ENCODE measurements around the gene ADARB1.

Gene ADARB1

DNA sequence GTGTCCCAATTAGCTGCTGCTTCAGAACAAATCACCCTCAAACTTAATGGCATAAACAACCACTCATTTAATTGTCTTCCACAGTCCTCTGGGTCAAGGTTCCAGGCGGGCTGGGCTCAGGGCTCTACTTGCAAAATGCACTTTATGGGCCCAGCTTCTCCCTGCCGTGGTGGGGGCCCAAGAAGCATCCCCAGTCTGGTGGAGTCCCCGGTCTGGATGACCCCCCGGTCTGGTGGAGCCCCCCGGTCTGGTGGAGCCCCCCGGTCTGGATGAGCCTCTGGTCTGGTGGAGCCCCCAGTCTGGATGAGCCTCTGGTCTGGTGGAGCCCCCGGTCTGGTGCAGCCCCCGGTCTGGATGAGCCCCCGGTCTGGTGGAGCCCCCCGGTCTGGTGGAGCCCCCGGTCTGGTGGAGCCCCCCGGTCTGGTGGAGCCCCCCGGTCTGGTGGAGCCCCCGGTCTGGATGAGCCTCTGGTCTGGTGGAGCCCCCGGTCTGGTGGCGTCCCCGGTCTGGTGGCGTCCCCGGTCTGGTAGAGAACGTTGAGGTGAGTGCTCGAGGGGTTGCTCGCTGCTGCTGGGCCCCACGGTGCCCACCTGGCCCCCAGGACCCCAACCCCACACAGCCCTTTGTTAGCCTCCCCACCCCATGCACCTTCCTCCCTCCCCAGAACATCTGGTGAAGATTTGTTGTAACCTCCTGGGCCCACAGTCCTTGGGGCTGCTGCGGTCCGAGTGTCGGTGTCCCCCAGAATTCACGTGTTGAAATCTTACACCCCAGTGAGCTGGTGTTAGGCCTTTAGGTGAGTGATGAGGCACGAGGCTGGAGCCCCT lies 179.5 kb downstream of the ADARB1 start:
- Histone ChIP-seq H3K9me3 (replicated peaks in 1 of 11) (peaks cover 15 to 25% (median 18%) of the 10 kb centered on the region in 11 experiments; a peak in 21 of 22 replicates), H3K36me3 (no peaks in the 10 kb centered on the region), H3K9ac (peak overlapping the region in 1 of 11 experiments; percentile 45; a peak in 3 of 22 replicates), H3K27ac (no peak overlapping the region), H4K20me1 (peaks cover 0 to 5% (median 0%) of the 10 kb centered on the region in 11 experiments; a peak in 2 of 22 replicates), H3K4me1 (peaks cover 8 to 43% (median 35%) of the 10 kb centered on the region in 10 experiments; a peak in 19 of 20 replicates), H3K4me2 (peak overlapping the region; percentile 5 to 60 (median 51); a peak in 21 of 22 replicates), H3K27me3 (peaks cover 0 to 6% (median 0%) of the 10 kb centered on the region in 11 experiments; a peak in 1 of 22 replicates), H3K4me3 (no peak overlapping the region)
- no peak for TF ChIP-seq Cebpa-rat (IDR thresholded peaks at IDR 0.05)

DNA sequence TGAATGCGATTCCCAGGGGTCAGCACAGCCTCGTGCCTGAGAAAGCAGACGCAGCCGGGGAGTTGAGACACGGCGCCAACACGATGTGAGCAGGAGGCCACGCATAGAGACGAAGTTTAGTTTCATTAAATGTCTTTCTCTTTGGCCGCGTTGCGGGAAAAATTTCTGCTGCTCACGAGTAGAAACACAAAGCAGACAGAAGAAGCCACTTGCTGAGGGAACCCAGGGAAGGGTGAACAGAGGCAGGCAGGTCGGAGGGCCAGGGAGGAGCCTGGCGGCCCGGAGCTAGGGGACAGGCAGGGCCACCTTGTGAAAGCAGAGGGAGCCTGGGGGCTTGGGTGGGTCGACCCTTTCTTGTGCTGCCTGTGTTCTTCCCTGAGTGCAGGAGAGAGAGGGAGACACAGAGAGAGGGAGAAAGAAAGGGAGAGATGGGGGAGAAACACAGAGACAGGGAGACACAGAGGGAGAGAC lies 180.1 kb downstream of the ADARB1 start:
- no peaks in the 10 kb centered on the region for H3K36me3 ChIP-seq
- TF ChIP-seq Cebpa-rat (IDR thresholded peaks at IDR 0.05), result no peak
- no peak overlapping the region; a peak in 1 of 22 replicates for H3K4me2 ChIP-seq
- peaks cover 0 to 6% (median 0%) of the 10 kb centered on the region in 11 experiments; a peak in 1 of 22 replicates for H3K27me3 ChIP-seq
- H3K4me3 ChIP-seq, result no peak overlapping the region
- no peak overlapping the region for H3K9ac ChIP-seq
- peaks cover 8 to 43% (median 35%) of the 10 kb centered on the region in 10 experiments; a peak in 19 of 20 replicates for H3K4me1 ChIP-seq
- peaks cover 15 to 25% (median 18%) of the 10 kb centered on the region in 11 experiments; a peak in 21 of 22 replicates for H3K9me3 ChIP-seq (replicated peaks in 1 of 11)
- H3K27ac ChIP-seq, result no peak overlapping the region
- peaks cover 0 to 5% (median 0%) of the 10 kb centered on the region in 11 experiments; a peak in 2 of 22 replicates for H4K20me1 ChIP-seq

DNA sequence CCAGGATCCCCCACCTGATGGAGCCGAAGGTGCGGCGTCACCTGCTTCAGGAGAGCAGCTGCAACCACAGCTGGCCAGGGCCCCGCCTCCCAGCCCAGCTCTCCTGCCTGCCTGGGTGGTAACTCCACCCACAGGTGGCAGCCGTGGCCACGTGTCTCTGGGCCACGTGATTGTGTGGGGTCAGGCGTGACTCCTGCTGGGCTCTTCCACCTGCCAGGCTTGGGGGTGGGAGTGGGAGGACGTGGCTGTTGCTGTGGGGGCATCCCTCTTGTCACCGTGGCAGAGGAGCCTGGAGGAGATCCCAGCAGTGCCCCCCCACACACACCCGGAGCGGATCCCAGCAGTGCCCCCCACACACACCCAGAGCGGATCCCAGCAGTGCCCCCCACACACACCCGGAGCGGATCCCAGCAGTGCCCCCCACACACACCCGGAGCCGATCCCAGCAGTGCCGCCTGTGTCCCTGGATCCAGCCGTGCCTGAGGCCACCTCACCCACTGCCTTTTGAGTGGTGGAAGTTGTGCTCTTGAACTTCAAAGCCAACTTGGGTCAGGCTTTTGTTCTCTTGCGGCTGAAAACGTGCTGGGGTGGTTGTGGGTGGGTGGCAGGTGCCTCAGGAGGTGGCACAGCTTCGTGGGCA lies 181.1 kb downstream of the ADARB1 start:
- no peak overlapping the region for H3K4me3 ChIP-seq
- H3K36me3 ChIP-seq, result no peaks in the 10 kb centered on the region
- H3K27ac ChIP-seq, result no peak overlapping the region
- H4K20me1 ChIP-seq, result peaks cover 0 to 9% (median 0%) of the 10 kb centered on the region in 11 experiments; a peak in 2 of 22 replicates
- no peak for TF ChIP-seq Cebpa-rat (IDR thresholded peaks at IDR 0.05)
- H3K9me3 ChIP-seq (replicated peaks in 1 of 11), result peaks cover 9 to 15% (median 13%) of the 10 kb centered on the region in 11 experiments; a peak in 21 of 22 replicates
- peaks cover 0 to 6% (median 0%) of the 10 kb centered on the region in 11 experiments; a peak in 1 of 22 replicates for H3K27me3 ChIP-seq
- H3K4me2 ChIP-seq, result peak overlapping the region in 6 of 11 experiments; percentile 34 to 82 (median 71); a peak in 11 of 22 replicates
- H3K4me1 ChIP-seq, result peaks cover 8 to 49% (median 37%) of the 10 kb centered on the region in 10 experiments; a peak in 19 of 20 replicates
- H3K9ac ChIP-seq, result no peak overlapping the region

DNA sequence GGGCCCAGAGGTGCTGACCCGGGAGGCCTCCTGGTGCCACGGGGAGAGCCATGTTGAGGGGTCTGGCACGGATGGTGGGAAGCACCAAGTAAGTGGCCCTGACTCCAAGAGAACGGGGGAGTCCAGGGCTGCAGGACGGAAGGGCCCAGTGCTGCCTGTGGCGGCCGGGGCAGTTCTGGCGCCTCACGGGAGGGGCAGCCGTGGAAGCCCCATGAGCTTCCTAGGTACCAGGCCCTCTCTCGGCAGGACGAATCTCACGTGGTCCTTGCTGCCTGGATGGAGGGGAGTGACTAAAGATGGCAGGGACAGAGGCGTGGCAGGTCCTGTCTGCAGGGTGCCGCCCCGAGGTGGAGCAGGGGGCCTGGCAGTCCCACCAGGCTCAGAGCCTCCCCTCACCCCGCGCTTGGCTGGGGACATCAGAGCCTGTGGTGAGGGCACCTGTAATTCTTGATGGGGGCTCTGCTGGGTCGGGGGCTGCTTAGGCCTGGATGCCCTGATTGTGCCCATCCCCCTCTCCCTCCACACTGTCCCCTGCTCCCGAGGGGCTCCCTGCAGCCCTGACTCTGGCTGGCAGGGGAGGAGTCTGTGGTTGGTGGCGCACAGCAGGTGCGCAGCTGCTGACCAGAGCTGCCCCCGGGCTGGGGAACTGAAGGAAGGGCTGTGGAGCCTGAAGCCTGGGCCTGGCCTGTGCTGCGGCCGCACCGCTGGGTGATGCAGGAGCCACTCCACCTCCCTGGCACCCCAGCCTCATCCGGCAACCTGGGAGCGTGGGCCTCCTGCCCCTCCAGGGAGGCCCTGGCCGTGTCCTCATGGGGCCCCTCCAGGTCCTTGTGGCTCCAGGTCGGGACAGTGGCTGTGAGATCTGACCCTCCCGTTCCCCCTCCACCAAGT lies 181.9 kb downstream of the ADARB1 start:
- Histone ChIP-seq H3K9ac (peak overlapping the region in 3 of 11 experiments; percentile 15 to 50 (median 18); a peak in 4 of 22 replicates), H3K36me3 (no peaks in the 10 kb centered on the region), H3K4me1 (peaks cover 8 to 52% (median 38%) of the 10 kb centered on the region in 10 experiments; a peak in 19 of 20 replicates), H3K4me2 (peak overlapping the region in 8 of 11 experiments; percentile 26 to 82 (median 68); a peak in 16 of 22 replicates), H3K27ac (no peak overlapping the region), H3K4me3 (no peak overlapping the region), H4K20me1 (peaks cover 0 to 9% (median 0%) of the 10 kb centered on the region in 11 experiments; a peak in 2 of 22 replicates), H3K9me3 (replicated peaks in 1 of 11) (peaks cover 3 to 7% (median 7%) of the 10 kb centered on the region in 11 experiments; a peak in 21 of 22 replicates), H3K27me3 (peaks cover 0 to 6% (median 0%) of the 10 kb centered on the region in 11 experiments; a peak in 1 of 22 replicates)
- no peak for TF ChIP-seq Cebpa-rat (IDR thresholded peaks at IDR 0.05)

DNA sequence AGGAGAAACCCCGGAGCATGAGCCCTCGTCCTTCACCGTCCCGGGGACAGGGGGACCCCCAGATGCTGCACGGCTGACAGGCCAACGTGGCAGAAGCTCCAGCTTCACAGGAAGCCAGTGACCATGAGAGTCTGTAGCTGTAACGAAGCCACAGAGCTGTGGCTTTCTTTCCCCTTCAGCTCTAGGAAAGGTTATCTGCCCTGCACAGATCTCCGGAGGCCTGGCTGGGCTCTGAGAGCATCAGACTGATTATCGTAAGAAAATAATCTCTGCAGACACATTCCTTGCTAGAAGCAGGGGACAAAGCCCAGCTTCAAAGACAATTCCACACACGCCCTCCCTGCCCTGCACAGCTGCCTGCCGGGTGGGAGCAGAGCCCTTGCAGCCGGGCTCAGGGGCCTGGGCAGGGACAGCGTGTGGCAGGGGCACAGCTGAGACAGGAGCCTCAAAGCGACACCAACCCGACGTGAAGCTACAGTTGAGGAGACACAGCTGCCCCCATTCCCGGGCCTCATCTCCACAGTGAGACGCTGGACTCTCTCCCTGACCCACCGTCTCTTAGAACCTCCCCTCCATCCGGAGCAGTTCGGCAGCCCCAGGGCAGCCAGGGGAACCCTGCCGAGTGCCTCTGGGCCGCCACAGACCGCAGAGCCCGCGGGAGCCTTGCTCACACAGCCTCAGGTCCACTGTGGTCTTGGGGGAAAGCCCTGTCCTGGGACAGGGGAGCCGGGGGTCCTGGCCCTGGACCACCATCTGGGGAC lies 182.7 kb downstream of the ADARB1 start:
- peak overlapping the region in 3 of 11 experiments; percentile 15 to 50 (median 18); a peak in 4 of 22 replicates for H3K9ac ChIP-seq
- peaks cover 8 to 52% (median 38%) of the 10 kb centered on the region in 10 experiments; a peak in 19 of 20 replicates for H3K4me1 ChIP-seq
- peak overlapping the region in 8 of 11 experiments; percentile 26 to 82 (median 68); a peak in 16 of 22 replicates for H3K4me2 ChIP-seq
- H3K4me3 ChIP-seq, result no peak overlapping the region
- peaks cover 0 to 6% (median 0%) of the 10 kb centered on the region in 11 experiments; a peak in 1 of 22 replicates for H3K27me3 ChIP-seq
- peaks cover 0 to 9% (median 0%) of the 10 kb centered on the region in 11 experiments; a peak in 2 of 22 replicates for H4K20me1 ChIP-seq
- no peak for TF ChIP-seq Cebpa-rat (IDR thresholded peaks at IDR 0.05)
- H3K9me3 ChIP-seq (replicated peaks in 1 of 11), result no peaks in the 10 kb centered on the region
- no peak overlapping the region for H3K27ac ChIP-seq
- H3K36me3 ChIP-seq, result peaks cover 0 to 3% (median 0%) of the 10 kb centered on the region in 11 experiments; a peak in 1 of 22 replicates

DNA sequence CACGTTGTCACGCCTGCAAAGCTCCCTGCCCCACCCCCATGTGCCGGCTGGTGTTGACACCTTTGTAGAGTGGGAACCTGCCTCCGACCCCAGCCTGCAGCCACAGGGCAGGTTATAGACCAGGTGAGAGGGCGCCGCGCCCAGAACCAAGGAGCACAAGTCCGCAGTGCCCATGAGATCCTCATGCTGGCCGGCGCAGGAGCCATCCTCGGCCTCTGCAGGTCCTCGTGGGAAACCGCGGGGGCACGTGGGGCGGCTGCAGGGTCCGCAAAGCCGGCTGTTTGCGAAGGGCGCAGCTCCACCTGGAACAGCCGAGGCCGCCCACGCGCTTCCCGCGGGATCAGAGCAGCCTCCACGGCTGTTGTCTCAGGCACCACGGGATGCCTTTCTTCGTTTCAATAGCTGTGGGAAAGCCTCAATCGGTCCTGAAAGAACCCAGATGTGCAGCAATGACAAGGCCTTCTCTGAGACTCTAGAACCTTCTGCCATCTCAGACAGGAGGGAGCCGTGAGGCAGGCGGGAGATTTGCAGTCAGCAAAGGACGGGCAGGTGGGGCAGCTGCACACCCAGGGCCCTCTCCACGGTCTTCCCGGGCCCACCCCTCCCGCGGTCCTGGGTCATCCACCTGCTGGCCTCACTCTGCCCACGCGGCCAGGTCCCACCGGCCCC lies 183.4 kb downstream of the ADARB1 start:
- Histone ChIP-seq H3K9ac (no peak overlapping the region), H3K4me1 (peaks cover 8 to 50% (median 38%) of the 10 kb centered on the region in 10 experiments; a peak in 19 of 20 replicates), H3K27me3 (peaks cover 0 to 6% (median 0%) of the 10 kb centered on the region in 11 experiments; a peak in 1 of 22 replicates), H3K4me2 (peak overlapping the region in 5 of 11 experiments; percentile 26 to 82 (median 71); a peak in 5 of 22 replicates), H3K36me3 (peaks cover 0 to 10% (median 3%) of the 10 kb centered on the region in 11 experiments; a peak in 5 of 22 replicates), H4K20me1 (peaks cover 0 to 9% (median 0%) of the 10 kb centered on the region in 11 experiments; a peak in 3 of 22 replicates), H3K27ac (no peak overlapping the region), H3K4me3 (no peak overlapping the region), H3K9me3 (replicated peaks in 1 of 11) (no peaks in the 10 kb centered on the region)
- no peak for TF ChIP-seq Cebpa-rat (IDR thresholded peaks at IDR 0.05)

DNA sequence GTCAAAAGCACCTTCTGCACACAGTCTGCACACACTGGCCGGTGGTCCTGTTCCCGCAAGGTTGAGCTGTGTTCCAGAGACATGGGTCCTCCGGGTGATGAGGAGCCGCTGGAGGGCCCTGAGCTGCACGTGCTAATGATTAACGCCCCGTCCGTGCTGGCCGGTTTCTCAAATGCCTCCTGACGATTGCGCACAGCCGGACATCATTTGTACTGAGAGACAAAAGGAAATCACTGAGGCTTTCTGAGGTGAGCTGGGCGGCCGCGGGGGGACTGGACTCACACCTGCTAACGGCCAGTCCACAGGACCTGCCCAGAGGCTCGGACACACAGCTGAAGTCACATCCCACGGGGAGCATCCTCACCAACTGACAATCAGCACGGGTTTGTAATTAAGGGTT lies 184.1 kb downstream of the ADARB1 start:
- Histone ChIP-seq H3K4me2 (no peak overlapping the region), H3K4me3 (no peak overlapping the region), H3K27ac (no peak overlapping the region), H3K9ac (no peak overlapping the region), H4K20me1 (peaks cover 0 to 9% (median 0%) of the 10 kb centered on the region in 11 experiments; a peak in 4 of 22 replicates), H3K4me1 (peaks cover 4 to 44% (median 32%) of the 10 kb centered on the region in 10 experiments; a peak in 17 of 20 replicates), H3K9me3 (replicated peaks in 1 of 11) (no peaks in the 10 kb centered on the region), H3K36me3 (peaks cover 5 to 17% (median 8%) of the 10 kb centered on the region in 11 experiments), H3K27me3 (peaks cover 0 to under 1% (median 0%) of the 10 kb centered on the region in 11 experiments; a peak in 1 of 22 replicates)
- no peak for TF ChIP-seq Cebpa-rat (IDR thresholded peaks at IDR 0.05)

Data from BLaER1 treated with 17β-estradiol and CSF1 and Interleukin-3, amounts not matched to agents 10 nM and 100 nM (cell line).